Gastrocnemius medialis (tissue), 4 donors: ENCODE data around the gene SMIM44.

Source experiments
- POLR2A ChIP-seq, 2 donors: fragments of 450-650 bp; IDR thresholded peaks; one replicate each; pipeline ENCODE4 v1.6.1; 2017; ENCODE audit warnings: antibody characterized with exemption in 2 of 2, mild to moderate bottlenecking in 2 of 2, moderate library complexity in 2 of 2
- TF ChIP-seq, protein P1 (sequence below), 5 experiments: fragments of 450-650 bp in 3 of 5; fragments of 200-600 bp in 2 of 5; sonication (generic) in 2 of 5; IDR thresholded peaks in 4 of 5; conservative IDR thresholded peaks in 1 of 5; 1 replicate in 4 of 5; 2 replicates in 1 of 5; pipeline ENCODE4 v1.5.1; 2016 to 2019; ENCODE audit warnings: antibody characterized with exemption in 5 of 5, mild to moderate bottlenecking in 3 of 5, moderate library complexity in 3 of 5

DNA sequence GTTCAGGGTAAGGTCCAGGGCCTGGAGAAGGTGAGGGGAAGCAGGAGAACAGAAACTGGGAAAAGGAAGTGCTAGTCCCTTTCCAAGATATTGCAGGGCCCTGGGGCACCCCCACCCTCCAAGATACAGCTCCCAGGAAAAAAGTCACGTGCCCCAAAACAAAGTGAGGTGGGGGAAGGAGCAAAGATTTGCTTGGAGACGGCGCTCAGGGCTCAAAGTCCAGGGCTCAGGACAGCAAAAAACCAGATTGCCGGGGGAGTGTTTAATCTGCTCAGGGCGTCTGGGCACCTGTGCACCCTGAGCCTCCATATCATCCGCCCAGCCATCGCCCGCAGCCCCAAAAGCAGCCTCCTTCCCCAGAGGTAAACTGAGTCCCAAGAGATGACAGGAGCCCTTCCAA is 9.2 kb downstream of the SMIM44 start:
- TF ChIP-seq, protein P1, sequence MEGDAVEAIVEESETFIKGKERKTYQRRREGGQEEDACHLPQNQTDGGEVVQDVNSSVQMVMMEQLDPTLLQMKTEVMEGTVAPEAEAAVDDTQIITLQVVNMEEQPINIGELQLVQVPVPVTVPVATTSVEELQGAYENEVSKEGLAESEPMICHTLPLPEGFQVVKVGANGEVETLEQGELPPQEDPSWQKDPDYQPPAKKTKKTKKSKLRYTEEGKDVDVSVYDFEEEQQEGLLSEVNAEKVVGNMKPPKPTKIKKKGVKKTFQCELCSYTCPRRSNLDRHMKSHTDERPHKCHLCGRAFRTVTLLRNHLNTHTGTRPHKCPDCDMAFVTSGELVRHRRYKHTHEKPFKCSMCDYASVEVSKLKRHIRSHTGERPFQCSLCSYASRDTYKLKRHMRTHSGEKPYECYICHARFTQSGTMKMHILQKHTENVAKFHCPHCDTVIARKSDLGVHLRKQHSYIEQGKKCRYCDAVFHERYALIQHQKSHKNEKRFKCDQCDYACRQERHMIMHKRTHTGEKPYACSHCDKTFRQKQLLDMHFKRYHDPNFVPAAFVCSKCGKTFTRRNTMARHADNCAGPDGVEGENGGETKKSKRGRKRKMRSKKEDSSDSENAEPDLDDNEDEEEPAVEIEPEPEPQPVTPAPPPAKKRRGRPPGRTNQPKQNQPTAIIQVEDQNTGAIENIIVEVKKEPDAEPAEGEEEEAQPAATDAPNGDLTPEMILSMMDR (IDR thresholded peaks at IDR 0.05 in 4 of 5, conservative IDR thresholded peaks at IDR 0.05 in 1 of 5), result no peak
- no peak for TF ChIP-seq POLR2A (IDR thresholded peaks at IDR 0.05)
